K562 (cell line): ENCODE results near the gene RAD21L1. TPM values are rescaled to one million over a fixed set of nuclear protein-coding genes. Genes with fewer than 3 reads are reported as not detected.

Experiments
- ADNP ChIP-seq: fragments of 200-800 bp; sonication (Bioruptor generic); IDR thresholded peaks from 2 replicates; pipeline ENCODE4 v1.6.1; 2016; ENCODE audit warnings: missing genetic modification characterization, missing compliant biosample characterization
- AFF4 ChIP-seq: sonication (generic); formaldehyde crosslinking; IDR thresholded peaks from 2 replicates; pipeline ENCODE4 v1.8.0; 2023; ENCODE audit warnings: mild to moderate bottlenecking, missing genetic modification reagents
- ASH1L ChIP-seq: fragments of 450-650 bp; IDR thresholded peaks from 2 replicates; pipeline ENCODE4 v1.6.1; 2018; ENCODE audit warnings: borderline replicate concordance, mild to moderate bottlenecking, low read depth; ENCODE audit not compliant: partially characterized antibody
- CBX5 ChIP-seq: IDR thresholded peaks from 2 replicates; pipeline ENCODE4 v1.6.1; 2014; ENCODE audit warnings: low read depth, borderline replicate concordance
- CHCHD3 ChIP-seq: fragments of 250-450 bp; sonication (Bioruptor Pico); IDR thresholded peaks from 2 replicates; pipeline ENCODE4 v2.1.2; 2022; ENCODE audit warnings: mild to moderate bottlenecking
- CTBP1 ChIP-seq: fragments of 450-650 bp; IDR thresholded peaks from 2 replicates; pipeline ENCODE4 v1.6.1; 2016; ENCODE audit warnings: borderline replicate concordance
- E2F3 ChIP-seq: fragments of 250-450 bp; sonication (Bioruptor Pico); IDR thresholded peaks from 2 replicates; pipeline ENCODE4 v1.4.0; 2020; ENCODE audit warnings: mild to moderate bottlenecking
- ELF1 ChIP-seq: fragments of 200-800 bp; sonication (Bioruptor generic); IDR thresholded peaks from 2 replicates; pipeline ENCODE4 v1.6.1; 2016; ENCODE audit warnings: missing genetic modification characterization, missing compliant biosample characterization
- NFIC ChIP-seq: fragments of 450-650 bp; IDR thresholded peaks from 2 replicates; pipeline ENCODE4 v1.6.1; 2017; ENCODE audit warnings: mild to moderate bottlenecking, inconsistent platforms
- NR0B1 ChIP-seq: fragments of 450-650 bp; IDR thresholded peaks from one replicate; pipeline ENCODE4 v1.6.1; 2018; ENCODE audit warnings: mild to moderate bottlenecking, moderate library complexity; ENCODE audit not compliant: partially characterized antibody
- SREBF2 ChIP-seq: sonication (generic); formaldehyde crosslinking; IDR thresholded peaks from 2 replicates; pipeline ENCODE4 v1.4.0; 2020; ENCODE audit warnings: mild to moderate bottlenecking, missing genetic modification reagents
- TARDBP ChIP-seq: fragments of 450-650 bp; IDR thresholded peaks from 2 replicates; pipeline ENCODE4 v1.6.1; 2016
- ZNF561 ChIP-seq: fragments of 450-650 bp; formaldehyde crosslinking; conservative IDR thresholded peaks from 2 replicates; pipeline ENCODE4 v1.4.0; 2020; ENCODE audit warnings: mild to moderate bottlenecking, moderate library complexity
- ZNF780A ChIP-seq: fragments of 250-450 bp; sonication (Bioruptor Pico); IDR thresholded peaks from 2 replicates; pipeline ENCODE4 v1.5.0; 2021; ENCODE audit warnings: mild to moderate bottlenecking
- ZZZ3 ChIP-seq: fragments of 450-650 bp; IDR thresholded peaks from 2 replicates; pipeline ENCODE4 v1.6.1; 2016; ENCODE audit warnings: antibody characterized with exemption, mild to moderate bottlenecking, moderate library complexity
- polyA plus RNA-seq, 8 experiments: library from polyadenylated mRNA; depleted of rRNA in 4 of 8; stranded (reverse) in 5 of 8; unstranded in 3 of 8; fragments of >200 nt; fragmentation: Nextera tagmentation in 2 of 8; fragmentation: Illumina TruSeq in 1 of 8; extraction: Ambion mirVana in 2 of 8; extraction: Trizol in 1 of 8; gene quantifications; 2 replicates each; pipeline versions ENCODE4 v1.2.1 to v1.2.3, GENCODE V29; 2011 to 2014; ENCODE audit warnings: inconsistent platforms in 1 of 8, missing spikeins in 1 of 8
- total RNA-seq, 7 experiments: library from RNA; depleted of rRNA in 6 of 7; stranded (reverse); fragments of >200 nt in 6 of 7; fragmentation: Illumina TruSeq in 2 of 7; extraction: Trizol in 2 of 7; gene quantifications; 2 replicates each; pipeline versions ENCODE4 v1.2.1 to v1.2.3, GENCODE V29; 2011 to 2021; ENCODE audit warnings: low replicate concordance in 1 of 7
- TF ChIP-seq, protein P1 (sequence below): fragments of 250-450 bp; sonication (Bioruptor Pico); IDR thresholded peaks from 2 replicates; pipeline ENCODE4 v1.8.0; 2022; ENCODE audit warnings: inconsistent platforms
- TF ChIP-seq, protein P2 (sequence below): fragments of 450-650 bp; IDR thresholded peaks from 2 replicates; pipeline ENCODE4 v1.6.1; 2016; ENCODE audit warnings: missing biosample characterization, missing genetic modification characterization
- TF ChIP-seq, protein P3 (sequence below), 2 experiments: fragments of 200-800 bp in 1 of 2; sonication (Bioruptor generic) in 1 of 2; sonication (generic) in 1 of 2; formaldehyde crosslinking in 1 of 2; IDR thresholded peaks in 1 of 2; conservative IDR thresholded peaks in 1 of 2; 2 replicates each; pipeline versions ENCODE4 v1.5.0 to v1.6.1; 2016 to 2020; ENCODE audit warnings: missing compliant biosample characterization in 1 of 2, missing genetic modification characterization in 1 of 2, missing genetic modification reagents in 1 of 2

RAD21L1 gene
- total and polyA plus RNA-seq, 9 of the 15 experiments (the other 6 are each of a cell fraction or from before 2014, with no cell fraction given): 0.17 to 1.7 (median 0.45) TPM; not detected in 1

DNA sequence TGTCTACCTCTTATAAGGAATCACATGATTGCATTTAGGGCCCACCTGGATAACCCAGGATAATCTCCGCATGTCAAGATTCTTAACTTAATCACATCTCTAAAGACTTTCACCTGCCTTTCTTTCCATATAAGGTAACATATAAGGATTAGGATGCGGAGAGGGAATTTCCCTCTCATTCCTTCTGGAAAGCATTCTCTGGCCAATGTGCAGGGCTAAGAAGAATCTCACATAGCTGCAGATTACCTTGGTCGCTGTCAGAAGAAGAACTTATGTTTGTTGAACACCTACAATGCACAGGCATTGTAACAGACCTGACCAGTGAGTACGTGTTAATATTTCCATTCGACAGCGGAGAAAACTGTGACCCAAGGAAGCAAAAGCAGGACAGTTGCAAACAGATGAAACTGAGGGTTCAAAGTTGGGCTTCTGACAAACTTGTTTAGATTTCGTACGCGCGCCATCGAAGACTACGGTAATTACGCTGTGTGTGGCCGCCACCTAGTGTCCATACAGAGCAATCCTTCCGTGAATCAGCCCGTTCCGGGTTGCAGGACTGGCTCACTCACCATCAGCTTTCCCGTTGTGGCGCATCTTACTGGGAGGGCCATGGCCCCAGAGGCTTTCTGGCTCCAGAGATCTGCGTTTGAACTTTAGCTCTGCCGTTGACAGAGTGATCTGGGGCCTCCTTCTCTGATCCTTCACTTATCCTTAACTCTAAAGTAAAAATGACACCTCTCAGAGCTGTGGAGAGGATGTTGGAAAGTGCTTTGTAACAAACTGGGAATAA lies 13.0 kb upstream of the RAD21L1 start (continued):
- TF ChIP-seq, protein P1, sequence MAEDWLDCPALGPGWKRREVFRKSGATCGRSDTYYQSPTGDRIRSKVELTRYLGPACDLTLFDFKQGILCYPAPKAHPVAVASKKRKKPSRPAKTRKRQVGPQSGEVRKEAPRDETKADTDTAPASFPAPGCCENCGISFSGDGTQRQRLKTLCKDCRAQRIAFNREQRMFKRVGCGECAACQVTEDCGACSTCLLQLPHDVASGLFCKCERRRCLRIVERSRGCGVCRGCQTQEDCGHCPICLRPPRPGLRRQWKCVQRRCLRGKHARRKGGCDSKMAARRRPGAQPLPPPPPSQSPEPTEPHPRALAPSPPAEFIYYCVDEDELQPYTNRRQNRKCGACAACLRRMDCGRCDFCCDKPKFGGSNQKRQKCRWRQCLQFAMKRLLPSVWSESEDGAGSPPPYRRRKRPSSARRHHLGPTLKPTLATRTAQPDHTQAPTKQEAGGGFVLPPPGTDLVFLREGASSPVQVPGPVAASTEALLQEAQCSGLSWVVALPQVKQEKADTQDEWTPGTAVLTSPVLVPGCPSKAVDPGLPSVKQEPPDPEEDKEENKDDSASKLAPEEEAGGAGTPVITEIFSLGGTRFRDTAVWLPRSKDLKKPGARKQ (CRISPR knock-in tag): no peak
- TF ChIP-seq, protein P2, sequence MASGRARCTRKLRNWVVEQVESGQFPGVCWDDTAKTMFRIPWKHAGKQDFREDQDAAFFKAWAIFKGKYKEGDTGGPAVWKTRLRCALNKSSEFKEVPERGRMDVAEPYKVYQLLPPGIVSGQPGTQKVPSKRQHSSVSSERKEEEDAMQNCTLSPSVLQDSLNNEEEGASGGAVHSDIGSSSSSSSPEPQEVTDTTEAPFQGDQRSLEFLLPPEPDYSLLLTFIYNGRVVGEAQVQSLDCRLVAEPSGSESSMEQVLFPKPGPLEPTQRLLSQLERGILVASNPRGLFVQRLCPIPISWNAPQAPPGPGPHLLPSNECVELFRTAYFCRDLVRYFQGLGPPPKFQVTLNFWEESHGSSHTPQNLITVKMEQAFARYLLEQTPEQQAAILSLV (tag): no peak
- TF ChIP-seq SREBF2 (CRISPR knock-in tag) (no peak), E2F3 (CRISPR knock-in tag) (no peak), ZNF561 (no peak), ELF1 (tag) (peak; percentile 54; the same call in 1 of the 2 replicates), ZNF780A (CRISPR knock-in tag) (no peak), ASH1L (no peak), NR0B1 (no peak), ZZZ3 (no peak), TARDBP (no peak), CBX5 (no peak), CTBP1 (peak; percentile 70; the same call in 1 of the 2 replicates), CHCHD3 (CRISPR knock-in tag) (no peak), AFF4 (CRISPR knock-in tag) (0 out of 2 replicates have a peak, but pooled peaks have one; percentile 35), ADNP (tag) (no peak), NFIC (no peak)
- TF ChIP-seq, protein P3, sequence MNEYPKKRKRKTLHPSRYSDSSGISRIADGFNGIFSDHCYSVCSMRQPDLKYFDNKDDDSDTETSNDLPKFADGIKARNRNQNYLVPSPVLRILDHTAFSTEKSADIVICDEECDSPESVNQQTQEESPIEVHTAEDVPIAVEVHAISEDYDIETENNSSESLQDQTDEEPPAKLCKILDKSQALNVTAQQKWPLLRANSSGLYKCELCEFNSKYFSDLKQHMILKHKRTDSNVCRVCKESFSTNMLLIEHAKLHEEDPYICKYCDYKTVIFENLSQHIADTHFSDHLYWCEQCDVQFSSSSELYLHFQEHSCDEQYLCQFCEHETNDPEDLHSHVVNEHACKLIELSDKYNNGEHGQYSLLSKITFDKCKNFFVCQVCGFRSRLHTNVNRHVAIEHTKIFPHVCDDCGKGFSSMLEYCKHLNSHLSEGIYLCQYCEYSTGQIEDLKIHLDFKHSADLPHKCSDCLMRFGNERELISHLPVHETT (CRISPR knock-in tag; conservative IDR thresholded peaks at IDR 0.05 in 1 of 2, IDR thresholded peaks at IDR 0.05 in 1 of 2): no peak
